Astrocyte (in vitro differentiated cells and primary cell): ENCODE results near the gene LCLAT1.

Experiments
- EZH2 ChIP-seq: IDR thresholded peaks from 2 replicates; pipeline ENCODE4 v1.6.1; 2012; ENCODE audit warnings: mild to moderate bottlenecking, low read length, inconsistent platforms; ENCODE audit not compliant: insufficient read depth
- TF ChIP-seq, protein P1 (sequence below): IDR thresholded peaks from 2 replicates; pipeline ENCODE4 v1.5.1; 2011; ENCODE audit warnings: low read depth, mild to moderate bottlenecking, inconsistent platforms, low read length, moderate library complexity; ENCODE audit not compliant: insufficient read depth

DNA sequence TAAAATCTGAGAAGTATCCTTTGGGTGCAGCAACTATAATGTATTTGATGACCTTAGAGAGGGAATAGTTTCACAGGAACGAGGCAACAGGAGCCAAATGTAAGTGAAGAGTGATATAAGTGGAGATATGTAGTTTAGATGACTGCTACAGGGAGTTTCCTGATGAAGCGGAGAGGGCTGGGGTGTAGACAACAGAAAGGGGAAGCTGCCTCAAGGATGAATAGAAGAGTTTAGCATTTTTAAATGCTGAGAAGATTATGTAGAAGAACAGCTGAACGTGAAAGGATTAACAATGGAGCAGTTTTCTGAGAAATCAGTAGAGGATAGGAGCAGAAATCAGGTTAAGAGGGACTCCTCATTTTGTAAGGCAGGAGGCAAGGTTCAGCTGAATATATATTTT lies 133.3 kb downstream of the LCLAT1 start:
- TF ChIP-seq, protein P1, sequence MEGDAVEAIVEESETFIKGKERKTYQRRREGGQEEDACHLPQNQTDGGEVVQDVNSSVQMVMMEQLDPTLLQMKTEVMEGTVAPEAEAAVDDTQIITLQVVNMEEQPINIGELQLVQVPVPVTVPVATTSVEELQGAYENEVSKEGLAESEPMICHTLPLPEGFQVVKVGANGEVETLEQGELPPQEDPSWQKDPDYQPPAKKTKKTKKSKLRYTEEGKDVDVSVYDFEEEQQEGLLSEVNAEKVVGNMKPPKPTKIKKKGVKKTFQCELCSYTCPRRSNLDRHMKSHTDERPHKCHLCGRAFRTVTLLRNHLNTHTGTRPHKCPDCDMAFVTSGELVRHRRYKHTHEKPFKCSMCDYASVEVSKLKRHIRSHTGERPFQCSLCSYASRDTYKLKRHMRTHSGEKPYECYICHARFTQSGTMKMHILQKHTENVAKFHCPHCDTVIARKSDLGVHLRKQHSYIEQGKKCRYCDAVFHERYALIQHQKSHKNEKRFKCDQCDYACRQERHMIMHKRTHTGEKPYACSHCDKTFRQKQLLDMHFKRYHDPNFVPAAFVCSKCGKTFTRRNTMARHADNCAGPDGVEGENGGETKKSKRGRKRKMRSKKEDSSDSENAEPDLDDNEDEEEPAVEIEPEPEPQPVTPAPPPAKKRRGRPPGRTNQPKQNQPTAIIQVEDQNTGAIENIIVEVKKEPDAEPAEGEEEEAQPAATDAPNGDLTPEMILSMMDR, result no peak
- TF ChIP-seq EZH2, result no peak
